IMR-90 (cell line): ENCODE measurements around the gene GLP2R. TPM values are rescaled to one million over a fixed set of nuclear protein-coding genes. Genes with fewer than 3 reads are reported as not detected.
A peak's percentile ranks its signal among the peaks of the same experiment; 100 is the strongest.

Experiments used
- ATAC-seq: fragments of 200-7000 bp; cut with Tn5 transposase; 2 replicates; pipeline ENCODE4 v1.9.1; 2020; ENCODE audit warnings: low read depth, mild to moderate bottlenecking, moderate library complexity
- BruUV-seq: library from RNA; stranded (reverse); fragments of 400-500 nt; replicated peaks from 2 replicates; lab custom pipeline; 2021; lab: Mats Ljungman, UMichigan
- CTCF ChIA-PET: fragments of 300-600 bp; formaldehyde crosslinking; extraction: SDS; loops from one replicate; lab custom pipeline; 2021; ENCODE audit warnings: antibody characterized with exemption; lab: Yijun Ruan, JAX
- POLR2A ChIA-PET: fragments of 300-600 bp; sonication (Branson Sonifier 250); formaldehyde crosslinking; loops from one replicate; lab custom pipeline; 2022; ENCODE audit warnings: antibody characterized with exemption; ENCODE audit not compliant: unreplicated experiment; lab: Charles Lee
- DNase-seq: peaks from one replicate; pipeline ENCODE4 v3.0.0; 2013
- H2AFZ ChIP-seq: replicated peaks from 2 replicates; pipeline ENCODE3; 2013; ENCODE audit warnings: low read length, mild to moderate bottlenecking; ENCODE audit not compliant: poor library complexity
- H2AK5ac ChIP-seq: 2 replicates; pipeline ENCODE4 v1.6.1; 2013; ENCODE audit warnings: low read depth, low read length, inconsistent platforms
- H2AK9ac ChIP-seq: replicated peaks from 2 replicates; pipeline ENCODE3; 2013; ENCODE audit warnings: mild to moderate bottlenecking, low read depth, low read length, moderate library complexity; ENCODE audit not compliant: poor library complexity
- H2BK120ac ChIP-seq: 2 replicates; pipeline ENCODE4 v1.6.1; 2013; ENCODE audit warnings: low read depth, low read length, inconsistent platforms
- H2BK15ac ChIP-seq: 3 replicates; pipeline ENCODE4 v1.6.1; 2013; ENCODE audit warnings: low read depth, low read length, inconsistent platforms
- H2BK20ac ChIP-seq: 2 replicates; pipeline ENCODE4 v1.6.1; 2013; ENCODE audit warnings: low read depth, mild to moderate bottlenecking, inconsistent platforms, low read length, moderate library complexity
- H2BK5ac ChIP-seq: 2 replicates; pipeline ENCODE4 v1.6.1; 2013; ENCODE audit warnings: mild to moderate bottlenecking, low read depth, low read length, inconsistent platforms; ENCODE audit not compliant: poor library complexity, severe bottlenecking
- H3K14ac ChIP-seq: replicated peaks from 2 replicates; pipeline ENCODE4 v1.6.1; 2013; ENCODE audit warnings: low read depth, low read length, inconsistent platforms
- H3K18ac ChIP-seq: 2 replicates; pipeline ENCODE4 v1.6.1; 2013; ENCODE audit warnings: low read depth, low read length, control low read depth
- H3K23ac ChIP-seq: 2 replicates; pipeline ENCODE4 v1.6.1; 2013; ENCODE audit warnings: low read depth, low read length, inconsistent platforms
- H3K27ac ChIP-seq: 2 replicates; pipeline ENCODE4 v1.5.1; 2013; ENCODE audit warnings: mild to moderate bottlenecking, control low read depth, low read length; ENCODE audit not compliant: insufficient read depth
- H3K27me3 ChIP-seq: 2 replicates; pipeline ENCODE4 v1.6.1; 2013; ENCODE audit warnings: low read length; ENCODE audit not compliant: control insufficient read depth, insufficient read depth
- H3K36me3 ChIP-seq: 2 replicates; pipeline ENCODE4 v1.6.1; 2013; ENCODE audit warnings: low read length, mixed read lengths; ENCODE audit not compliant: control insufficient read depth, insufficient read depth
- H3K4ac ChIP-seq: 2 replicates; pipeline ENCODE4 v1.6.1; 2013; ENCODE audit warnings: low read depth, low read length, inconsistent platforms
- H3K4me1 ChIP-seq: 2 replicates; pipeline ENCODE4 v1.6.1; 2013; ENCODE audit warnings: low read length, mixed read lengths; ENCODE audit not compliant: control insufficient read depth, insufficient read depth
- H3K4me2 ChIP-seq: 2 replicates; pipeline ENCODE4 v1.6.1; 2013; ENCODE audit warnings: low read depth, mild to moderate bottlenecking, control low read depth, low read length, moderate library complexity
- H3K4me3 ChIP-seq: 2 replicates; pipeline ENCODE4 v1.5.1; 2013; ENCODE audit warnings: low read depth, mild to moderate bottlenecking, control low read depth, low read length, moderate library complexity; ENCODE audit not compliant: insufficient read depth
- H3K56ac ChIP-seq: 2 replicates; pipeline ENCODE4 v1.6.1; 2013; ENCODE audit warnings: low read length, inconsistent platforms; ENCODE audit not compliant: insufficient read depth; ENCODE audit errors: extremely low read depth
- H3K79me1 ChIP-seq, 2 experiments: 2 replicates each; pipeline ENCODE4 v1.6.1; 2013; ENCODE audit warnings: low read length in 2 of 2, inconsistent platforms in 1 of 2, low read depth in 1 of 2
- H3K9ac ChIP-seq: 2 replicates; pipeline ENCODE4 v1.6.1; 2013; ENCODE audit warnings: low read depth, low read length, control low read depth
- H3K9me1 ChIP-seq: 2 replicates; pipeline ENCODE4 v1.6.1; 2013; ENCODE audit warnings: low read length, inconsistent platforms; ENCODE audit not compliant: insufficient read depth
- H3K9me3 ChIP-seq: 2 replicates; pipeline ENCODE4 v1.6.1; 2013; ENCODE audit warnings: low read length; ENCODE audit not compliant: control insufficient read depth, insufficient read depth
- H4K20me1 ChIP-seq: 2 replicates; pipeline ENCODE4 v1.6.1; 2013; ENCODE audit warnings: low read length, inconsistent platforms; ENCODE audit not compliant: insufficient read depth
- H4K5ac ChIP-seq: 2 replicates; pipeline ENCODE4 v1.6.1; 2013; ENCODE audit warnings: mild to moderate bottlenecking, low read depth, low read length, control low read depth
- H4K8ac ChIP-seq, 2 experiments: 2 replicates each; pipeline ENCODE4 v1.6.1; 2013; ENCODE audit warnings: low read depth in 2 of 2, low read length in 2 of 2, control low read depth in 1 of 2, inconsistent platforms in 1 of 2
- H4K91ac ChIP-seq: 2 replicates; pipeline ENCODE4 v1.6.1; 2013; ENCODE audit warnings: low read depth, low read length, inconsistent platforms; ENCODE audit not compliant: insufficient read depth
- BHLHE40 ChIP-seq: fragments of 150-350 bp; IDR thresholded peaks from 2 replicates; pipeline ENCODE4 v1.6.1; 2016; ENCODE audit warnings: mild to moderate bottlenecking, low read depth, low read length
- CEBPB ChIP-seq: IDR thresholded peaks from 2 replicates; pipeline ENCODE4 v1.6.1; 2012; ENCODE audit warnings: low read depth, low read length, improper control_type of control experiment
- CHD1 ChIP-seq: IDR thresholded peaks from 2 replicates; pipeline ENCODE4 v1.6.1; 2012; ENCODE audit warnings: low read depth, low read length, improper control_type of control experiment
- CTCF ChIP-seq: conservative IDR thresholded peaks from 2 replicates; pipeline ENCODE4 v1.5.1; 2012; ENCODE audit warnings: mild to moderate bottlenecking, low read depth, low read length, improper control_type of control experiment
- ELK1 ChIP-seq: fragments of 150-350 bp; IDR thresholded peaks from 2 replicates; pipeline ENCODE4 v1.6.1; 2016; ENCODE audit warnings: low read depth, mild to moderate bottlenecking, low read length, moderate library complexity, borderline replicate concordance
- FOS ChIP-seq: fragments of 150-350 bp; IDR thresholded peaks from 2 replicates; pipeline ENCODE4 v1.6.1; 2016; ENCODE audit warnings: low read depth, low read length
- MAFK ChIP-seq: IDR thresholded peaks from 2 replicates; pipeline ENCODE4 v1.6.1; 2012; ENCODE audit warnings: low read depth, low read length, improper control_type of control experiment
- MAZ ChIP-seq: IDR thresholded peaks from 2 replicates; pipeline ENCODE4 v1.6.1; 2012; ENCODE audit warnings: low read depth, mild to moderate bottlenecking, low read length, improper control_type of control experiment, moderate library complexity, borderline replicate concordance
- MXI1 ChIP-seq: IDR thresholded peaks from 2 replicates; pipeline ENCODE4 v1.6.1; 2012; ENCODE audit warnings: low read depth, mild to moderate bottlenecking, low read length, moderate library complexity, borderline replicate concordance
- NFE2L2 ChIP-seq: fragments of 150-350 bp; IDR thresholded peaks from 2 replicates; pipeline ENCODE4 v1.6.1; 2016; ENCODE audit warnings: low read depth, mild to moderate bottlenecking, low read length
- POLR2A ChIP-seq: IDR thresholded peaks from 2 replicates; pipeline ENCODE4 v1.6.1; 2012; ENCODE audit warnings: mild to moderate bottlenecking, low read depth, low read length
- RAD21 ChIP-seq: IDR thresholded peaks from 2 replicates; pipeline ENCODE4 v1.6.1; 2012; ENCODE audit warnings: low read length, improper control_type of control experiment
- RCOR1 ChIP-seq: IDR thresholded peaks from 2 replicates; pipeline ENCODE4 v1.6.1; 2012; ENCODE audit warnings: mild to moderate bottlenecking, low read length, improper control_type of control experiment; ENCODE audit not compliant: insufficient replicate concordance
- RFX5 ChIP-seq: IDR thresholded peaks from 2 replicates; pipeline ENCODE4 v1.8.0; 2012; ENCODE audit warnings: low read depth, mild to moderate bottlenecking, low read length, moderate library complexity
- SMC3 ChIP-seq: fragments of 150-350 bp; IDR thresholded peaks from 2 replicates; pipeline ENCODE4 v1.6.1; 2016; ENCODE audit warnings: low read depth, mild to moderate bottlenecking, antibody characterized with exemption, low read length, moderate library complexity
- USF2 ChIP-seq: fragments of 150-350 bp; IDR thresholded peaks from 2 replicates; pipeline ENCODE4 v1.6.1; 2017; ENCODE audit warnings: mild to moderate bottlenecking, antibody characterized with exemption, low read length, low read depth
- WGBS, 2 experiments: methylation state at CpG; one replicate each; pipeline versions ENCODE4 v1.1.5 to v1.1.7; 2013; ENCODE audit warnings: missing lambda C conversion rate in 2 of 2; ENCODE audit not compliant: insufficient read length in 1 of 2; ENCODE audit errors: extremely low coverage in 2 of 2; 5-methylcytosine and 5-hydroxymethylcytosine counted together
- dilution Hi-C: fragments of 300-500 bp; cut with HindIII; formaldehyde crosslinking; loops from one replicate; pipeline ENCODE4 v1.14.3; 2018; ENCODE audit warnings: low sequenced_read_pairs; ENCODE audit not compliant: unreplicated experiment
- in situ Hi-C: fragments of 300-500 bp; cut with MboI; formaldehyde crosslinking; loops from 3 replicates; pipeline ENCODE4 v1.14.3; 2019; ENCODE audit warnings: low sequenced_read_pairs, inconsistent platforms, mixed read lengths
- intact Hi-C: fragments of 100-400 bp; cut with micrococcal nuclease; formaldehyde crosslinking; loops from 2 replicates; pipeline ENCODE4 v1.10.0; 2022
- polyA plus RNA-seq, 3 experiments: library from polyadenylated mRNA; depleted of rRNA; stranded (reverse); fragments of >200 nt; gene quantifications; 2 replicates each; pipeline ENCODE4 v1.2.3, GENCODE V29; 2012; ENCODE audit warnings: low replicate concordance in 1 of 3
- total RNA-seq: library from RNA; depleted of rRNA; stranded (reverse); fragments of >200 nt; gene quantifications from 2 replicates; pipeline ENCODE4 v1.2.3, GENCODE V29; 2012

The GLP2R gene
- total and polyA plus RNA-seq, 2 of the 4 experiments (the other 2 are of a cell fraction), result 0.07 TPM; not detected in 1

DNA sequence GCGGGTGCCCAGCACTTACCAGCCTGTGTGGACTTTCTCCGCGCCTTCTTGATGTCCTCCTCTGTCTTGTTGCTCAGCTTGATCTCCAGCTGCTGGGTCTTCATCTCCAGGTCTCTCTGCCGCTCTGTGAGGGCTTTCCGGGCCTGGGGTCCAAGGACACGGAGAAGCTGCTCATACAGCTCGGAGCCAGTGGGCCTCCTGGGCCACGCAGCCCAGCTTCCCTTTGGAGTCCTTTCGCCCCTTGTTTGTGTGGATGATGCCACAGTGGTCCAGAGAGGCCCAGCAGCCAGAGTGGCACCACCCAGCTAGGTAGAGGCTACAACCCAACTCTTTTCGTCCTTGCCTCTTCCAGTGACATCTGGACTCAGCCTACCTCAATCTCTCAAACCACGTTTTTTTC lies 99.7 kb downstream of the GLP2R start:
- CTCF ChIA-PET, result interaction anchor here (0.8 to 1.3 kb wide), 2 partner anchors 34 to 195 kb away, joined by 3 to 6 read pairs; no protein-coding TSS in a partner anchor

More for the DNA sequence above, 99.7 kb downstream of the GLP2R start:
- H3K56ac ChIP-seq, result no peak overlapping the region
- no peak overlapping the region for H3K9ac ChIP-seq
- no peak overlapping the region for H3K18ac ChIP-seq
- no peaks in the 10 kb centered on the region for H3K79me1 ChIP-seq
- H4K5ac ChIP-seq, result no peak overlapping the region; the same call in 1 of the 2 replicates
- H2BK120ac ChIP-seq, result no peak overlapping the region; the same call in 1 of the 2 replicates
- peaks cover 3% of the 10 kb centered on the region; the same call in 1 of the 2 replicates for H3K36me3 ChIP-seq
- no peaks in the 10 kb centered on the region for H3K9me3 ChIP-seq
- BruUV-seq, result no TSS peak
- intact Hi-C loops (loop anchor here (1.0 to 2.0 kb wide), 2 partner anchors 301 to 368 kb away; no protein-coding TSS in a partner anchor), in situ Hi-C loops (no loop called here), dilution Hi-C loops (no loop called here)
- peaks cover 6% of the 10 kb centered on the region; the same call in 1 of the 2 replicates for H3K4me1 ChIP-seq
- H3K27me3 ChIP-seq, result no peaks in the 10 kb centered on the region
- H3K27ac ChIP-seq, result no peak overlapping the region
- no peak overlapping the region for H2AK5ac ChIP-seq
- H2AFZ ChIP-seq, result peak overlapping the region; percentile 51
- no peak for DNase-seq
- H4K8ac ChIP-seq, result no peak overlapping the region
- 85% methylated on average over 8 of the region's 11 CpGs; no CpG with 5 or more reads in 1 of the 2 experiments for WGBS, 2 experiments
- no peak overlapping the region for H3K4ac ChIP-seq
- no peak overlapping the region for H2BK15ac ChIP-seq
- no peaks in the 10 kb centered on the region for H4K20me1 ChIP-seq
- no peak overlapping the region for H2BK5ac ChIP-seq
- H4K91ac ChIP-seq, result no peak overlapping the region
- no peak overlapping the region for H3K23ac ChIP-seq
- H3K4me2 ChIP-seq, result no peak overlapping the region
- ATAC-seq, result no peak
- H2AK9ac ChIP-seq, result no peak overlapping the region
- POLR2A ChIA-PET, result no interaction called here
- TF ChIP-seq FOS (no peak), CEBPB (no peak), CTCF (no peak), ELK1 (no peak), RAD21 (no peak), USF2 (no peak), MAFK (no peak), POLR2A (no peak), BHLHE40 (no peak), SMC3 (no peak), CHD1 (no peak), RCOR1 (no peak), RFX5 (no peak), MAZ (no peak), NFE2L2 (no peak), MXI1 (no peak)
- no peak overlapping the region for H3K4me3 ChIP-seq
- 0 out of 2 replicates have a peak overlapping the region, but pooled peaks have one; percentile 52 for H2BK20ac ChIP-seq
- H3K14ac ChIP-seq, result no peak overlapping the region
- no peaks in the 10 kb centered on the region for H3K9me1 ChIP-seq
